Spinal cord (tissue), 10 donors: ENCODE data around the gene AGPAT4. TPM values are rescaled to one million over a fixed set of nuclear protein-coding genes. Genes with fewer than 3 reads are reported as not detected.

Source experiments
- DNase-seq, 6 donors: peaks; one replicate each; pipeline versions ENCODE4 v3.0.0 to v3.0.0-alpha.2; 2013 to 2015; ENCODE audit warnings: low spot score in 6 of 6, low read depth in 4 of 6
- H3K27ac ChIP-seq: one replicate; pipeline ENCODE4 v1.5.1; 2013; ENCODE audit warnings: low read depth, low read length, control low read depth
- H3K27me3 ChIP-seq: one replicate; pipeline ENCODE4 v1.6.1; 2013; ENCODE audit warnings: low read length; ENCODE audit not compliant: control insufficient read depth, insufficient read depth
- H3K36me3 ChIP-seq: one replicate; pipeline ENCODE4 v1.6.1; 2013; ENCODE audit warnings: low read length; ENCODE audit not compliant: control insufficient read depth, insufficient read depth
- H3K4me1 ChIP-seq: one replicate; pipeline ENCODE4 v1.6.1; 2013; ENCODE audit warnings: low read length; ENCODE audit not compliant: control insufficient read depth, insufficient read depth
- H3K4me3 ChIP-seq: one replicate; pipeline ENCODE4 v1.5.1; 2013; ENCODE audit warnings: low read depth, low read length, control low read depth
- H3K9me3 ChIP-seq: one replicate; pipeline ENCODE4 v1.6.1; 2013; ENCODE audit warnings: low read length; ENCODE audit not compliant: control insufficient read depth, insufficient read depth
- WGBS: methylation state at CpG from one replicate; pipeline ENCODE4 v1.1.5; 2013; ENCODE audit warnings: missing lambda C conversion rate; ENCODE audit not compliant: insufficient coverage; 5-methylcytosine and 5-hydroxymethylcytosine counted together
- polyA plus RNA-seq, 2 donors: library from polyadenylated mRNA; unstranded; fragments of 120-200 nt; gene quantifications; one replicate each; pipeline ENCODE4 v1.2.1, GENCODE V29; 2013; ENCODE audit not compliant: insufficient read length in 2 of 2
- total RNA-seq, 2 donors: library from RNA; depleted of rRNA in 1 of 2; stranded (reverse); fragments of 120-200 nt in 1 of 2; fragments of >200 nt in 1 of 2; gene quantifications; one replicate each; pipeline versions ENCODE4 v1.2.3 to v1.2.4, GENCODE V29; 2013 to 2014
- donor health status: healthy.

The AGPAT4 gene
- total and polyA plus RNA-seq, 4 donors, result 25.6 to 51.1 (median 40.0) TPM

DNA sequence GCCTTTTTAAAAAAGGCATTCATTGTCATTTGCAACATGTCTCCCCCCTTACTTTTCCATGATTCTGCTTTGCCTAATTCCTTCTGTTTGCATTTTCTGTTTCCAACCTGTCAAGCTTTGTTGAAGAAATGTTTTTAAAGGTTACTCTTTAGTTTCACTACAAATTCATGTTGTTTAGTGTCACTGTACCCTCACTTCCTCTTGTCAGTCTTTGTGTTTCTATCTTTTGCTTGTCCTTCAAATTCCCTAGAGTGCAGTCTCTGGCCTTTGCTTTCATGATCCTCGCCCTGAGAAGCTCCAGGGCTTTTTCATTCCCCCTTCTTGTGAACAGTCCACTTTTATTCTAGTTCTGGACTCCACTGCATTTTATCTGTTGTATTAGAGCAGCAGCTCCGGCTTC lies 191.6 kb downstream of the AGPAT4 start:
- Histone ChIP-seq H3K27ac (no peak overlapping the region), H3K9me3 (no peaks in the 10 kb centered on the region), H3K36me3 (peaks cover 45% of the 10 kb centered on the region), H3K27me3 (no peaks in the 10 kb centered on the region), H3K4me1 (no peaks in the 10 kb centered on the region), H3K4me3 (no peak overlapping the region)
- 85% methylated on average over 2 of the region's 2 CpGs for WGBS
- no peak for DNase-seq

DNA sequence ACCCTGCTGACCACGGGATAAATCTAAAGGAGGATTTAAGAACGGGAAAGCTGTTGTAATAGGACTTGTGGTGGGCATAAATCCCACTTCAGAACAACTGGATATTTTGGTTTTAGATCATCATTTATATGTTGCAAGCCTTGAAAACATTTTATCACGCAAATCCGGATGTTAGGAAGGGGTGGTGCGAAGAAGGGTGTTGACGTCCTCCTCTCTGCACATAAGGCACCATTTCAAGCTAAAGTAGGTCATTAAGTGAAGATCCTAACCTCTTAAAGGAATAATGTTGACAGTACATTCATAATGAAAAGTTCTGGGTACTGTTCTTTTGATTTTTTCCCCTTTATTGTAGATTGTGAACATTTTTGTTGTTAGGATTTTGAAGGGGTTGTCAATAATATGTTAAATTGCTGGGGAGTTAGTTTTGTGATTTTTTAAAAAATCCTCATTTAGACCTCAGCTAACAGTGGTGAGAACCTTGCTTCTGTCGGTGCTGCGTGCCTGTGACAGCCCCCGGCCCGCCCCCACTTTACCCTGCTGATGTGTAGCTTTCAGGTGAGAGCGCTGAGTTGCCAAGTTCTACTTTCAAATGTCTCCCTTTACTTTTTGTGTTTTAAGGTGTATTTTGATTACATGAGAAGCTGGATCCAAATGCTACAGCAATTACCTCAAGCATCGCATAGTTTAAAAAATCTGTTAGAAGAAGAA lies 193.4 kb downstream of the AGPAT4 start:
- Histone ChIP-seq H3K27ac (no peak overlapping the region), H3K4me3 (no peak overlapping the region), H3K9me3 (no peaks in the 10 kb centered on the region), H3K36me3 (peaks cover 42% of the 10 kb centered on the region), H3K4me1 (no peaks in the 10 kb centered on the region), H3K27me3 (no peaks in the 10 kb centered on the region)
- no peak for DNase-seq
- 97% methylated on average over 5 of the region's 12 CpGs for WGBS
